HG03095 (cell line): ENCODE measurements around the gene OR13C3.
"Not testable (repeated sequence)": the region's sequence is repeated elsewhere in the genome, so short reads cannot be mapped to it uniquely, and the experiment has no call there.

ENCODE experiments used
- ATAC-seq: cut with Tn5 transposase; IDR thresholded peaks from one replicate; pipeline ENCODE4 v1.9.1; 2021; ENCODE audit warnings: moderate library complexity; ENCODE audit not compliant: unreplicated experiment

Gene OR13C3

GRCh38 chr9:104536756-104537155, at the start of gene OR13C3:
Gene OR13C3 (minus strand): TSS chr9:104536856. CDS start chr9:104536723, 133 bp downstream.
- no peak for ATAC-seq

GRCh38 chr9:104580562-104580961, 43.9 kb upstream of the OR13C3 start:
- no peak for ATAC-seq

GRCh38 chr9:104577263-104577662, 40.6 kb upstream of the OR13C3 start:
- ATAC-seq, result no peak

- no peak for ATAC-seq
Measured at GRCh38 chr9:104575456-104575855, 38.8 kb upstream of the OR13C3 start.

- ATAC-seq, result no peak
Measured at GRCh38 chr9:104572612-104573011, 36.0 kb upstream of the OR13C3 start.

- ATAC-seq, result no peak
Measured at GRCh38 chr9:104568868-104569267, 32.2 kb upstream of the OR13C3 start, which contains the start of gene OR13C8. Gene OR13C8 (plus strand): TSS chr9:104569168. CDS start chr9:104569168, 0 bp downstream.

- no peak for ATAC-seq
Measured at GRCh38 chr9:104564358-104564757, 27.7 kb upstream of the OR13C3 start.

GRCh38 chr9:104556830-104557634, 20.4 kb upstream of the OR13C3 start:
- no peak for ATAC-seq

GRCh38 chr9:104555521-104555920, 18.9 kb upstream of the OR13C3 start:
- no peak for ATAC-seq

GRCh38 chr9:104553261-104553660, 16.6 kb upstream of the OR13C3 start:
- ATAC-seq, result no peak

- ATAC-seq, result no peak
Measured at GRCh38 chr9:104544644-104545043, 8.0 kb upstream of the OR13C3 start.

- no peak for ATAC-seq
Measured at GRCh38 chr9:104539275-104539674, 2.6 kb upstream of the OR13C3 start.

- ATAC-seq, result no peak
Measured at GRCh38 chr9:104527109-104527508, 9.5 kb downstream of the OR13C3 start, which contains the start of gene OR13C4. Gene OR13C4 (minus strand): TSS chr9:104527209. CDS start chr9:104527209, 0 bp downstream.

- ATAC-seq, result not testable (repeated sequence)
Measured at GRCh38 chr9:104520241-104520640, 16.4 kb downstream of the OR13C3 start.

- ATAC-seq, result no peak
Measured at GRCh38 chr9:104514901-104515300, 21.8 kb downstream of the OR13C3 start.

GRCh38 chr9:104506565-104506964, 30.1 kb downstream of the OR13C3 start:
- ATAC-seq, result no peak

GRCh38 chr9:104503963-104504362, 32.7 kb downstream of the OR13C3 start, which contains the start of gene OR13F1:
Gene OR13F1 (plus strand): TSS chr9:104504263. CDS start chr9:104504263, 0 bp downstream.
- ATAC-seq, result no peak

GRCh38 chr9:104503440-104503839, 33.2 kb downstream of the OR13C3 start:
- no peak for ATAC-seq

GRCh38 chr9:104494808-104495207, 41.8 kb downstream of the OR13C3 start:
- no peak for ATAC-seq
